K562 (cell line): ENCODE measurements around the gene SDF4. TPM values are rescaled to one million over a fixed set of nuclear protein-coding genes. Genes with fewer than 3 reads are reported as not detected.
A peak's percentile ranks its signal among the peaks of the same experiment; 100 is the strongest.

ENCODE experiments used
- ARID3A ChIP-seq: IDR thresholded peaks from 2 replicates; pipeline ENCODE4 v1.6.1; 2012; ENCODE audit warnings: low read depth, low read length, improper control_type of control experiment, borderline replicate concordance
- FOXP4 ChIP-seq: sonication (generic); formaldehyde crosslinking; IDR thresholded peaks from 2 replicates; pipeline ENCODE4 v1.8.0; 2022; ENCODE audit warnings: mild to moderate bottlenecking, missing genetic modification reagents, borderline replicate concordance
- GMEB1 ChIP-seq: fragments of 250-450 bp; sonication (Bioruptor Pico); IDR thresholded peaks from 2 replicates; pipeline ENCODE4 v1.4.0; 2020; ENCODE audit warnings: mild to moderate bottlenecking
- HCFC1 ChIP-seq: IDR thresholded peaks from 2 replicates; pipeline ENCODE4 v1.6.1; 2012; ENCODE audit warnings: low read depth, low read length, improper control_type of control experiment
- HSF4 ChIP-seq: fragments of 250-450 bp; sonication (Bioruptor Pico); IDR thresholded peaks from 2 replicates; pipeline ENCODE4 v2.1.2; 2022; ENCODE audit warnings: mild to moderate bottlenecking, moderate library complexity, borderline replicate concordance
- IRF2 ChIP-seq: sonication (generic); formaldehyde crosslinking; IDR thresholded peaks from 2 replicates; pipeline ENCODE4 v1.8.1; 2022; ENCODE audit warnings: mild to moderate bottlenecking, missing genetic modification reagents
- KDM1A ChIP-seq, 2 experiments: fragments of 450-650 bp; IDR thresholded peaks; 2 replicates each; pipeline ENCODE4 v1.6.1; 2016; ENCODE audit warnings: mild to moderate bottlenecking in 2 of 2
- L3MBTL2 ChIP-seq: fragments of 450-650 bp; IDR thresholded peaks from 2 replicates; pipeline ENCODE4 v1.6.1; 2016; ENCODE audit warnings: mild to moderate bottlenecking, moderate library complexity
- NFYB ChIP-seq: IDR thresholded peaks from 2 replicates; pipeline ENCODE4 v1.6.1; 2011; ENCODE audit warnings: mild to moderate bottlenecking, moderate library complexity; ENCODE audit not compliant: insufficient read length; ENCODE audit errors: extremely low read depth
- POLR2G ChIP-seq: fragments of 200-400 bp; formaldehyde crosslinking; IDR thresholded peaks from 2 replicates; pipeline ENCODE4 v1.6.1; 2017; ENCODE audit warnings: low read depth, mild to moderate bottlenecking, antibody characterized with exemption, low read length, moderate library complexity
- RB1 ChIP-seq: fragments of 450-650 bp; IDR thresholded peaks from 2 replicates; pipeline ENCODE4 v1.6.1; 2017; ENCODE audit warnings: low read depth, mild to moderate bottlenecking
- SRSF3 ChIP-seq: fragments of 200-400 bp; formaldehyde crosslinking; IDR thresholded peaks from 2 replicates; pipeline ENCODE4 v1.6.1; 2016; ENCODE audit warnings: mild to moderate bottlenecking, low read length, moderate library complexity; ENCODE audit not compliant: insufficient read depth
- ZBTB2 ChIP-seq: fragments of 450-650 bp; IDR thresholded peaks from 2 replicates; pipeline ENCODE4 v1.6.1; 2016; ENCODE audit warnings: antibody characterized with exemption
- ZBTB33 ChIP-seq: sonication (generic); formaldehyde crosslinking; IDR thresholded peaks from 2 replicates; pipeline ENCODE4 v1.8.1; 2023; ENCODE audit warnings: mild to moderate bottlenecking, missing genetic modification reagents
- ZNF165 ChIP-seq: fragments of 250-450 bp; sonication (Bioruptor Pico); IDR thresholded peaks from 2 replicates; pipeline ENCODE4 v1.4.0; 2020; ENCODE audit warnings: borderline replicate concordance
- ZNF212 ChIP-seq: fragments of 450-650 bp; formaldehyde crosslinking; IDR thresholded peaks from 2 replicates; pipeline ENCODE4 v1.4.0; 2020; ENCODE audit warnings: mild to moderate bottlenecking
- ZNF274 ChIP-seq: IDR thresholded peaks from 2 replicates; pipeline ENCODE4 v1.6.1; 2011; ENCODE audit warnings: low read depth, mild to moderate bottlenecking, low read length, moderate library complexity, borderline replicate concordance
- polyA plus RNA-seq, 8 experiments: library from polyadenylated mRNA; depleted of rRNA in 4 of 8; stranded (reverse) in 5 of 8; unstranded in 3 of 8; fragments of >200 nt; fragmentation: Nextera tagmentation in 2 of 8; fragmentation: Illumina TruSeq in 1 of 8; extraction: Ambion mirVana in 2 of 8; extraction: Trizol in 1 of 8; gene quantifications; 2 replicates each; pipeline versions ENCODE4 v1.2.1 to v1.2.3, GENCODE V29; 2011 to 2014; ENCODE audit warnings: inconsistent platforms in 1 of 8, missing spikeins in 1 of 8
- total RNA-seq, 7 experiments: library from RNA; depleted of rRNA in 6 of 7; stranded (reverse); fragments of >200 nt in 6 of 7; fragmentation: Illumina TruSeq in 2 of 7; extraction: Trizol in 2 of 7; gene quantifications; 2 replicates each; pipeline versions ENCODE4 v1.2.1 to v1.2.3, GENCODE V29; 2011 to 2021; ENCODE audit warnings: low replicate concordance in 1 of 7

The SDF4 gene
- total and polyA plus RNA-seq, 9 of the 15 experiments (the other 6 are each of a cell fraction or from before 2014, with no cell fraction given), result 0.35 to 160 (median 65.2) TPM

- TF ChIP-seq RB1, result 0 out of 2 replicates have a peak, but pooled peaks have one; percentile 18
- no peak for TF ChIP-seq GMEB1 (CRISPR knock-in tag)
- TF ChIP-seq IRF2 (CRISPR knock-in tag), result no peak
- TF ChIP-seq L3MBTL2, result peak; percentile 59; the same call in 1 of the 2 replicates
- TF ChIP-seq FOXP4 (CRISPR knock-in tag), result no peak
- TF ChIP-seq POLR2G, result 0 out of 2 replicates have a peak, but pooled peaks have one; percentile 16
- TF ChIP-seq ARID3A, result no peak
- no peak for TF ChIP-seq ZNF212 (CRISPR knock-in tag)
- TF ChIP-seq ZBTB2, result 0 out of 2 replicates have a peak, but pooled peaks have one; percentile 38
- no peak for TF ChIP-seq HCFC1
- no peak for TF ChIP-seq ZNF274
- TF ChIP-seq ZNF165 (CRISPR knock-in tag), result no peak
- no peak for TF ChIP-seq NFYB
- TF ChIP-seq SRSF3, result no peak
- no peak for TF ChIP-seq HSF4 (CRISPR knock-in tag)
- TF ChIP-seq KDM1A (IDR thresholded peaks at IDR 0.05), result no peak
- peak; percentile 58; the same call in 1 of the 2 replicates for TF ChIP-seq ZBTB33 (CRISPR knock-in tag)
Measured at GRCh38 chr1:1203561-1204424, 28.0 kb downstream of the SDF4 start (continued).
